ENCODE data around the gene SDK1.

Gene SDK1

GRCh38 chr7:3832199-3832598 is 531.1 kb downstream of the SDK1 start:
- no peak for TF ChIP-seq MAX (IDR thresholded peaks at IDR 0.05; ENCODE audit: low read depth, low read length)
- TF ChIP-seq, protein P1, sequence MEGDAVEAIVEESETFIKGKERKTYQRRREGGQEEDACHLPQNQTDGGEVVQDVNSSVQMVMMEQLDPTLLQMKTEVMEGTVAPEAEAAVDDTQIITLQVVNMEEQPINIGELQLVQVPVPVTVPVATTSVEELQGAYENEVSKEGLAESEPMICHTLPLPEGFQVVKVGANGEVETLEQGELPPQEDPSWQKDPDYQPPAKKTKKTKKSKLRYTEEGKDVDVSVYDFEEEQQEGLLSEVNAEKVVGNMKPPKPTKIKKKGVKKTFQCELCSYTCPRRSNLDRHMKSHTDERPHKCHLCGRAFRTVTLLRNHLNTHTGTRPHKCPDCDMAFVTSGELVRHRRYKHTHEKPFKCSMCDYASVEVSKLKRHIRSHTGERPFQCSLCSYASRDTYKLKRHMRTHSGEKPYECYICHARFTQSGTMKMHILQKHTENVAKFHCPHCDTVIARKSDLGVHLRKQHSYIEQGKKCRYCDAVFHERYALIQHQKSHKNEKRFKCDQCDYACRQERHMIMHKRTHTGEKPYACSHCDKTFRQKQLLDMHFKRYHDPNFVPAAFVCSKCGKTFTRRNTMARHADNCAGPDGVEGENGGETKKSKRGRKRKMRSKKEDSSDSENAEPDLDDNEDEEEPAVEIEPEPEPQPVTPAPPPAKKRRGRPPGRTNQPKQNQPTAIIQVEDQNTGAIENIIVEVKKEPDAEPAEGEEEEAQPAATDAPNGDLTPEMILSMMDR (IDR thresholded peaks at IDR 0.05; ENCODE audit: low read depth, low read length) = no peak
- no peak for TF ChIP-seq POLR2A (IDR thresholded peaks at IDR 0.05; ENCODE audit: extremely low read depth, insufficient read length)
- TF ChIP-seq MYC (IDR thresholded peaks at IDR 0.05; ENCODE audit: low read depth, low read length) = no peak
- no peak for DNase-seq (ENCODE audit: low read depth)

DNA sequence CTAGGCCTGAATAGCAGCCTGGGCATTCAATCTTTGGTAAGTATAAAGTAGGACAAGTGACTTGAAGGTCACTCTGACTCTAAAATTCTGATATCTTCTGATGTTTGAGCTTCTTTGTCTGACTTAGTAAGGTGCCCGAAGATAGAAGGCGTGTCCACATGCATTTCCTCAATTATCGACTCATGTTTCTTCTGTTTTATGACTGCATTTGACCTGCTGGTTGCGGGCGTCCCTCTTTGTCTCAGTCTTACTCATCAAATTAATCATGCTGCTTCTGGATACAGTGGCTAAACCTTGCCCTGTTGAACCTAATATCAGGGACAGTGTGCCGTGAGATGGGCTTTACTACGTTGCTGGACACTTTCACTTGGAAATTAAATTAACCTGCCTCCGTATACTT is 534.1 kb downstream of the SDK1 start:
- no peak for TF ChIP-seq MAX (IDR thresholded peaks at IDR 0.05; ENCODE audit: low read depth, low read length)
- TF ChIP-seq POLR2A (IDR thresholded peaks at IDR 0.05; ENCODE audit: extremely low read depth, insufficient read length) = no peak
- TF ChIP-seq, protein P1 (IDR thresholded peaks at IDR 0.05; ENCODE audit: low read depth, low read length) = no peak
- no peak for TF ChIP-seq MYC (IDR thresholded peaks at IDR 0.05; ENCODE audit: low read depth, low read length)
- H3K4me3 ChIP-seq (ENCODE audit: low read depth, low read length) = no peak overlapping the region
- no peak for DNase-seq (ENCODE audit: low read depth)

More at GRCh38 chr7:3832199-3832598, 531.1 kb downstream of the SDK1 start:
- no peak overlapping the region for H3K4me3 ChIP-seq (ENCODE audit: low read depth, low read length)

DNA sequence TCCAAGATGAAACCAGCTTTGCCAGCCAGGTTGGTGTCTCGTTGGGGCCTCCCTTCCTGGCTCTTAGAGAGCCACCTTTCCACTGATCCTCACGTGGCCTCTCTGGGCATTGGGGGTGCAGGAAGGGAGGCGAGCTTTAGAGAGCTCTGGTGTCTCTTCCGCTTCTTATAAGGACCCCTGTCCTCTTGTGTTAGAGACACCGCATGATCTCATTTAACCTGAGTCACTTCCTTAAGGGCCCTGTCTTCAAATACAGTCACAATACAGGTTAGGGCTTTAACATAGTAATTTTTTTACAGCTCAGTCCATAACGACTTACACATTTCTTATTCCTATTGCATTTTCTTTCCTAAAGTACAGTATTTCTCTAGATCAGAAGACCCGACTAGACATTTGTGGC is 535.8 kb downstream of the SDK1 start:
- TF ChIP-seq MAX (IDR thresholded peaks at IDR 0.05; ENCODE audit: low read depth, low read length) = no peak
- TF ChIP-seq POLR2A (IDR thresholded peaks at IDR 0.05; ENCODE audit: extremely low read depth, insufficient read length) = no peak
- TF ChIP-seq MYC (IDR thresholded peaks at IDR 0.05; ENCODE audit: low read depth, low read length) = no peak
- TF ChIP-seq, protein P1 (IDR thresholded peaks at IDR 0.05; ENCODE audit: low read depth, low read length) = no peak
- DNase-seq (ENCODE audit: low read depth) = no peak
- H3K4me3 ChIP-seq (ENCODE audit: low read depth, low read length) = no peak overlapping the region

- DNase-seq (ENCODE audit: low read depth) = no peak
- TF ChIP-seq, protein P1 (IDR thresholded peaks at IDR 0.05; ENCODE audit: low read depth, low read length) = no peak
- TF ChIP-seq MYC (IDR thresholded peaks at IDR 0.05; ENCODE audit: low read depth, low read length) (no peak), POLR2A (IDR thresholded peaks at IDR 0.05; ENCODE audit: extremely low read depth, insufficient read length) (no peak), MAX (IDR thresholded peaks at IDR 0.05; ENCODE audit: low read depth, low read length) (no peak)
- no peak overlapping the region for H3K4me3 ChIP-seq (ENCODE audit: low read depth, low read length)
Observed at GRCh38 chr7:3844540-3845151, 543.6 kb downstream of the SDK1 start.

DNA sequence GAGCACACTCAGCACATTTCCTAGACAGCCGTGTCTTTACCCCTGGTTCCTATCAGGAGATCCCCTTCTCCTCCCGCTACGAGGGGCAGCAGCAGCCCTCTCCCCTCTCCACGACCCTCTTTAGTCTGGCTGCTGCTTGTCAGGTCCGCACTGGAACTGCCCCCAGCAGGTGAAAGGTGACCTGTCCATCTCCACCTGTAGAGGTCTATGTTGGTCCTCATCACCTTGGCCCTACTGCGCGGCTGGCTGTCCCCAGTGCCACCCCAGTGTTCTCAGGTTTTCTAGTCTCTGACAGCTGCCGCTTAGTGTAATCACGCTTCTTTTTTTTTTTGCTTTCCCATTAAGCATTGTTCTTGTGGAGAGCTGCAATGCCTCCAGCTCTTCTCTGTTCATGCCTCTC is 545.7 kb downstream of the SDK1 start:
- DNase-seq (ENCODE audit: low read depth) = no peak
- TF ChIP-seq MYC (IDR thresholded peaks at IDR 0.05; ENCODE audit: low read depth, low read length) = no peak
- TF ChIP-seq, protein P1 (IDR thresholded peaks at IDR 0.05; ENCODE audit: low read depth, low read length) = no peak
- no peak for TF ChIP-seq MAX (IDR thresholded peaks at IDR 0.05; ENCODE audit: low read depth, low read length)
- TF ChIP-seq POLR2A (IDR thresholded peaks at IDR 0.05; ENCODE audit: extremely low read depth, insufficient read length) = no peak
- H3K4me3 ChIP-seq (ENCODE audit: low read depth, low read length) = no peak overlapping the region

Data from NB4 (cell line).